ENCODE measurements around the gene GTF3C1. TPM values are rescaled to one million over a fixed set of nuclear protein-coding genes. Genes with fewer than 3 reads are reported as not detected.

GTF3C1 gene
- total and polyA plus RNA-seq, 2 of the 8 experiments (the other 6 are each of a cell fraction or from before 2014, with no cell fraction given): 89.3 to 126 TPM

DNA sequence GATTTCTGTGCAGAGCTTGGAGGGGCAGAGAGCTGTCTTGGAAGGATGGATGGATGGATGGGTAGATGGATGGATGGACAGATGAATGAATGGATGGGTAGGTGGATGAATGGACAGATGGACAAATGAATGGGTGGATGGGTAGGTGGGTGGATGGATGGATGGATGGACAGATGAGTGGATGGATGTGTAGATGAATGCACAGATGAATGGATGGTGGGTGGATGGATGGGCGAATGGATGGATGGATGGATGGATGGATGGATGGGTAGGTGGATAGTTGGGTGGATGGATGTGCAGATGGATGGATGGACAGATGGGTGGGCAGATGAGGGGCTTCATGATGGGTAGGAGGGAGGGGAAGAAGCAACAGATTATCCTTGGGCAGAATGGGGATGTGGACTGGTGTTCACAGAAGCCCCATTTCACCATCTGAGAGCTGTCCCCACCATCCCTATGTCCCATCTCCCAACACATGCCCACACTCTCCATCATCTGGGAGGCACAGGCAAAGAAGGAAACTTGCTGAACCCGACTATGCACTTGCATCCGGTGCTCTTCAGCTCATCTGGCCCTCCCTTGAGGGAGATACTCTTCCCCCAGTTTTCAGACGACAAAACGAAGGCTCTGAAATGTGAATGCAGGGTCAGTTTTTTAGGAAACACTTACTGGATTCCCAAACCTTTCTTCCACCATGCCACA is 90.6 kb downstream of the GTF3C1 start:
- Histone ChIP-seq H3K4me2 (ENCODE audit: insufficient read depth in 1 of 2, low read depth in 2 of 2, low read length in 2 of 2) (no peak overlapping the region), H3K14ac (ENCODE audit: insufficient read length) (no peak overlapping the region), H3K23ac (ENCODE audit: insufficient read length) (no peak overlapping the region), H3K27ac (ENCODE audit: low read depth, low read length) (no peak overlapping the region), H3K4me1 (replicated peaks in 1 of 4; ENCODE audit: control insufficient read depth in 3 of 4, insufficient read depth in 4 of 4, low read length in 3 of 4) (no peaks in the 10 kb centered on the region), H2AFZ (ENCODE audit: low read length) (no peak overlapping the region), H3K23me2 (ENCODE audit: low read depth, low read length) (peaks cover 4% of the 10 kb centered on the region; the same call in 1 of the 2 replicates), H3K4ac (replicated peaks; ENCODE audit: insufficient read length, low read depth, low read length) (no peak overlapping the region), H4K5ac (ENCODE audit: insufficient read length, low read depth, low read length) (no peak overlapping the region), H3K18ac (ENCODE audit: extremely low read depth, low read length) (no peak overlapping the region), H3K27me3 (replicated peaks in 1 of 4; ENCODE audit: control insufficient read depth in 3 of 4, extremely low read depth in 1 of 4, insufficient read depth in 3 of 4, low read length in 3 of 4) (no peaks in the 10 kb centered on the region), H2BK20ac (ENCODE audit: low read length) (no peak overlapping the region), H4K91ac (replicated peaks; ENCODE audit: insufficient read length, low read length) (no peak overlapping the region), H3K9ac (replicated peaks in 1 of 4; ENCODE audit: extremely low read depth in 1 of 4, low read depth in 3 of 4, low read length in 3 of 4) (no peak overlapping the region), H3K36me3 (ENCODE audit: control insufficient read depth in 2 of 4, insufficient read depth in 4 of 4, low read length in 3 of 4) (peaks cover 10 to 29% (median 22%) of the 10 kb centered on the region in 4 experiments; a peak in 7 of 8 replicates), H4K20me1 (replicated peaks in 1 of 2; ENCODE audit: control insufficient read depth in 1 of 2, insufficient read depth in 2 of 2, low read length in 2 of 2) (peaks cover 2 to 8% of the 10 kb centered on the region in 2 experiments), H2BK120ac (replicated peaks; ENCODE audit: low read depth, low read length) (no peak overlapping the region), H3K9me3 (ENCODE audit: insufficient read depth in 2 of 2, low read depth in 1 of 2, low read length in 1 of 2) (no peaks in the 10 kb centered on the region), H3K4me3 (ENCODE audit: extremely low read depth in 1 of 4, insufficient read depth in 2 of 4, low read depth in 3 of 4, low read length in 4 of 4) (no peak overlapping the region), H2AK5ac (ENCODE audit: low read depth, low read length) (no peak overlapping the region), H2BK12ac (ENCODE audit: low read depth, low read length) (no peak overlapping the region), H3K56ac (replicated peaks; ENCODE audit: insufficient read length, low read depth, low read length) (no peak overlapping the region), H3K79me2 (ENCODE audit: control insufficient read depth in 1 of 2, insufficient read depth in 2 of 2, low read length in 2 of 2) (no peaks in the 10 kb centered on the region), H2BK15ac (ENCODE audit: low read length) (no peak overlapping the region), H4K8ac (ENCODE audit: extremely low read depth, insufficient read depth, low read length) (no peak overlapping the region), H2BK5ac (ENCODE audit: low read depth, low read length) (no peak overlapping the region), H3K79me1 (ENCODE audit: low read depth, low read length) (no peaks in the 10 kb centered on the region)
- DNase-seq (ENCODE audit: low read depth in 1 of 2, low spot score in 2 of 2) (no peak), FAIRE-seq (no peak)
- CTCF ChIA-PET (ENCODE audit: partially characterized antibody): interaction anchor here (0.9 to 1.3 kb wide), 3 partner anchors 32 to 91 kb away, joined by 3 to 4 read pairs (median 3); no protein-coding TSS in a partner anchor
- 86% methylated on average over 5 of the region's 5 CpGs; no CpG with 5 or more reads in 1 of the 2 experiments for WGBS, 2 experiments (ENCODE audit: extremely low coverage in 1 of 2, insufficient coverage in 1 of 2, insufficient read length in 1 of 2, insufficient replicate concordance in 2 of 2, low coverage in 1 of 2, low lambda C conversion rate in 2 of 2, missing lambda C conversion rate in 1 of 2)
- POLR2A ChIA-PET (ENCODE audit: partially characterized antibody): interaction anchor here (2.0 kb wide), 1 partner anchor 9 kb away, joined by 6 read pairs; no protein-coding TSS in a partner anchor
- TF ChIP-seq ASH2L (IDR thresholded peaks at IDR 0.05; ENCODE audit: low read length): no peak
- no peak for TF ChIP-seq NANOG (IDR thresholded peaks at IDR 0.05; ENCODE audit: insufficient read depth, low read depth, low read length, poor library complexity, severe bottlenecking)
- no peak for TF ChIP-seq RNF2 (IDR thresholded peaks at IDR 0.05; ENCODE audit: borderline replicate concordance, low read depth, low read length, missing control alignments, poor library complexity, severe bottlenecking)
- no peak for TF ChIP-seq SIRT6 (IDR thresholded peaks at IDR 0.05; ENCODE audit: low read length)
- TF ChIP-seq YY1 (IDR thresholded peaks at IDR 0.05; ENCODE audit: low read depth, low read length): no peak
- no peak for TF ChIP-seq ZNF274 (IDR thresholded peaks at IDR 0.05; ENCODE audit: borderline replicate concordance, extremely low read depth, low read length)
- no peak for TF ChIP-seq JUN (IDR thresholded peaks at IDR 0.05; ENCODE audit: low read depth, low read length)
- TF ChIP-seq TCF12 (IDR thresholded peaks at IDR 0.05; ENCODE audit: low read depth, low read length): no peak
- no peak for TF ChIP-seq CHD2 (IDR thresholded peaks at IDR 0.05; ENCODE audit: low read length)
- no peak for TF ChIP-seq POU5F1 (IDR thresholded peaks at IDR 0.05; ENCODE audit: low read depth, low read length)
- TF ChIP-seq SRF (IDR thresholded peaks at IDR 0.05; ENCODE audit: low read depth, low read length): no peak
- no peak for TF ChIP-seq MAFK (IDR thresholded peaks at IDR 0.05; ENCODE audit: low read depth, low read length)
- no peak for TF ChIP-seq PHF8 (conservative IDR thresholded peaks at IDR 0.05; ENCODE audit: low read depth, low read length)
- TF ChIP-seq BACH1 (IDR thresholded peaks at IDR 0.05; ENCODE audit: low read length): no peak
